HG02884 (cell line): ENCODE data around the gene TMEM30A.
A peak's percentile ranks its signal among the peaks of the same experiment; 100 is the strongest.

ENCODE experiments used
- ATAC-seq: cut with Tn5 transposase; IDR thresholded peaks from one replicate; pipeline ENCODE4 v1.9.1; 2021; ENCODE audit warnings: mild to moderate bottlenecking, moderate library complexity; ENCODE audit not compliant: unreplicated experiment

Gene TMEM30A

GRCh38 chr6:75292555-75292954 is 8.0 kb upstream of the TMEM30A start:
- no peak for ATAC-seq

DNA sequence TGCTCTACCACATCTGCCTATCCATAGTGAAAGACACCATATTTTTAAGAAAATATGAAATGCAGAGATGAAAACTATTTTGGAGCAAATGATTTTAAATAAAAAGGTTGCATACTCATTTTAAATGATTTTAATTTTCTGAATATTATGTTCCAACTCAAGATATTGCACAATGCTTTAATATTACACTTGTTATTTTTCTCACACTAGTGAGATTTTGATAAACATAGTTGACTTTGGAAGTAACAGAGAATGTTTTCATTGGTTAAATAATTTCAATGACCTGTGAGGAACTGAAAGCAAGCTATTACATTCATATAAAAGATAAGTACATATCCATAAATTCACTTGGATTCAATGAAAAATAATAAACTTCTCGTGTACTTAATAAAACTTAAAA is 7.2 kb upstream of the TMEM30A start:
- ATAC-seq = no peak

- no peak for ATAC-seq
Observed at GRCh38 chr6:75291331-75291730, 6.7 kb upstream of the TMEM30A start.

GRCh38 chr6:75290136-75290945 is 5.7 kb upstream of the TMEM30A start:
- ATAC-seq = no peak

DNA sequence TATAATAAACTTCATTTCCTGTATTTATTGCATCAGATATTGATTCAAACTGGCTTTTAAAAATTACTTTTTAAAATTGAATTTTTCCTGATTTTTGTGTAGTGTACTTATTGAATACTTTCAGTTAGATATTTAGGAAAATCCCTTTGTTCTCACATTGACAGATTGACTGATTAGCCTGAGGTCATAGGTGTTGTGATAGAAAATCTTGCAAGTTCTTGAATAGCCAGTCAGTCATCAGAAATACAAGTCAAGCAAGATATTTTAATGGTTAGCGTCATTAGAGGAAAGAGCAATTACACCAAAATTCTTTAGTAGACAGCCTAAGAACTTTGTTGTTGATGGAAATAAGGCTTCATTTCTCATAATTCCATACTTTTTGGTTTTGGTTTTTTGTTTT is 3.4 kb upstream of the TMEM30A start:
- no peak for ATAC-seq

- no peak for ATAC-seq
Observed at GRCh38 chr6:75287424-75287823, 2.8 kb upstream of the TMEM30A start.

DNA sequence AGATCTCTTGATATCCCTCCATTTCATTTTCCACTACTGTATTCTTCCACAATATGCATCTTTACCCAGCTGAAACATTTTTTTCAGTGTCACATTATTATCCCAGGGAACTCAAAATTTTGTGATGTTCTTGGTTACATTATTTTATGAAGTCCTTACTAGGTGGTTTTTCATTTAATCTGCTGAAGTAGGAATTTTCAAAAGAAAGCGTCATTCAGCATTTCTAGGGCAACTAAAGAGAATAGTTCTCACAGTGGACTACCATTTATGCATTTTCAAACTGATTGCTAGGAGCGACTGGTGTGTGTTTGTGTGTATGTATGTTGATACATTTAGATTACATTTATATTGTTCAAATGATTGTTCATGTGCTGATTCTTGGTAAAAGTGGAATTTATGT is 2.4 kb upstream of the TMEM30A start:
- no peak for ATAC-seq

DNA sequence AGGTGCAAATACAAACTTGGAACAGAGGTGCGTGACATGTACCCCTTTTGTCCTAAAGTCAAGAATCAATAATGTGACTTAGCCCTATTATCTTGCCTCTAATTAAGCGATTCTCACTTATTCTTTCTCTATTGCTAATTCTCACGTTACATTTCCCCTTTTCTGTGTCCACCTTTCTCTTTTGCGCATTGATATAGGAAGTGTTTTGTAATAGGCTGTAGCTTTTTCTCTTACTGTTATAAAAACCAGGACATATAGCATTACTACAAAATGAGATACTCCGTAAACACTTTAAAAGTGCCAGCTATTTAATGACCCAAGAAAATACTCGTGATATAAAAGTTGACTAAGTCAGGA is 669 bp upstream of the TMEM30A start:
- no peak for ATAC-seq

GRCh38 chr6:75283907-75284631 is 523 bp downstream of the TMEM30A start:
- ATAC-seq = peak; percentile 13

- no peak for ATAC-seq
Observed at GRCh38 chr6:75282706-75283105, 1.9 kb downstream of the TMEM30A start.

DNA sequence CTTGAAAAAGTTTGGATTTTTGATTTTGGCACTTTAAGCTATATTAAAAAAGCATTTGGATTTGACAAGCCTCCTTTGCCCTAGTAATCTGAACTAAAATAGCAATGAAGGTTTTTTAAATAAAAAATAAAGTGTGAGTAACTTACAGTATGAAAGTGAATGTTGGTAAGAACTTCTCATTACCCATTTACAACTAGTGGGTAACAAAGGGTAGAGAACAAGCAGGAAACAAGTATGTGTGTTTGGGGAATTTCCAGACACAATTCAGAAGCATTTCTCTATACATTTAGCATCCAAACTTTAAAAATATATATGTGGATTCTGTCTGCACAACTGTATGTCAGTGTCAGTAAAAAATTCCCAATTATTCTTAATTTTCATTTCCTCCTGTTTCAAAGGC is 2.9 kb downstream of the TMEM30A start:
- no peak for ATAC-seq

- ATAC-seq = no peak
Observed at GRCh38 chr6:75280131-75280855, 4.3 kb downstream of the TMEM30A start.

GRCh38 chr6:75279418-75279817 is 5.2 kb downstream of the TMEM30A start:
- no peak for ATAC-seq

DNA sequence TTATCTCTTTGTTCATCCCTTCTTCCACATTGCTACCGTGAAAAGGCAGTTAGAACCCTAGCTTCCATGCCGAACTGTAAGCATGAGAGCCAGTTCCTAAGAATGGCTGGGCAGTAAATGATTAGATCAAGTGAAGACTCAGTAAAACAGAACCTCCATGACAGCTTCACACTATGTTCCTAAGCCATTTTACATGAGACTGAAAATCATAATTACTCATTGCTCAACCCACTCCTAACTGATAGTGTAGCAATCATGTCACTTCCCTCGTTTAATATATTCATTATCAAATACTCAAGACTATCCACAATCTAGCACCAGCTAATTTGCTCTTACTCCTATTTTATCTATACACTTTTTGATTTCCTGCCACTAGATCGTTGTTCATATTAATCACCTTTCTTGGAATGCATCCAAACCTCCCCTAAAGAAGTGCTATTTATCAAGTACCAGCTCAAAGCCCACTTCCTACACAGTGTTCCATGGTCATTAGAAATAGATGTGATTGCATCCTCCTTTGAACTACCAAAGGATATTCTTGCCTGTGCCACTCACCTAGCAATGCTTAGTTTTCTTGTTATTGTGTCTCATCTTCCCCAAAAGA is 6.0 kb downstream of the TMEM30A start:
- no peak for ATAC-seq

GRCh38 chr6:75275067-75275466 is 9.5 kb downstream of the TMEM30A start:
- ATAC-seq = no peak

GRCh38 chr6:75273009-75273408 is 11.6 kb downstream of the TMEM30A start:
- peak; percentile 41 for ATAC-seq

GRCh38 chr6:75272145-75272840 is 12.3 kb downstream of the TMEM30A start:
- no peak for ATAC-seq

- ATAC-seq = no peak
Observed at GRCh38 chr6:75268988-75269354, 15.6 kb downstream of the TMEM30A start.

DNA sequence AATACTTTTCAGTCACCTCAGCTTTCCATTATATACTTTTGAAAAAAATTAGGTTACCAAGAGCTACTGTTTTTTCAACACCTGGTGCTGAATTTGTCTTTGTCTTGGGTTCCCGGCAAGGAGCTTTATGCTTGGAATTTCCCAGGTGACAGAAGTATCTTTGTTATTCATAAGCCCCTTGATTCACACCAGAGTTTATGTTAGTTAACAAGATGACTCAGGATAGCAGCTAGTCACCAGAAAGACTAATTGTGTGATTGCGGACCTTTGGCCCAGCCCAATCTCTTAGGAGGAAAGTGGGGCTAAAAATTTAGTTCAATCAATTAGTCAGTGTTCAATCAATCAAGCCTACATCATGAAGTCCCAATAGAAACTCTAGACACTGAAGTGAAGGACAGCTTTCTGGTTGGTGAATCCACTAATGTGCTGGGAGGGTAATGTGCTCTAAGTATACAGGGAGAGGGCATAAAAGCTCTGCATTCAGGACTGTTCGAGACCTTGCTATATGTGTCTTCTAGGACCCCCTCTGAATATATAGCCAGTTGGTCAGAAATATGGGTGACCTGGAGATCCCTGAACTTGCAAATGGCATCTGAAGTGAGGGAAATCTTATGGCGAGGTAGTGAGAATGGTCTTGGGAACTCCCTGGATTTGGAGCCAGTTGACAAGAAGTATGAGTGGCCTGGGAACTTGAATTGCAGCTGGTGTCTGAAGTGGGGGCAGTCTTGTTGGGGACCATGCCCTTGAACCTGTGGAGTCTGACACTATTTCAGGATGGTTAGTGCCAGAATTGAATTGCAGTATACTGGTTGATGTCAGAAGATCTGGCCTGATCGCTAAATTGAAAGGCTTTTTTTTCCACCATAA is 16.2 kb downstream of the TMEM30A start:
- ATAC-seq = no peak

- ATAC-seq = no peak
Observed at GRCh38 chr6:75267461-75267860, 17.1 kb downstream of the TMEM30A start.
